Left lung (tissue), 10 donors: ENCODE data around the gene EDC4. TPM values are rescaled to one million over a fixed set of nuclear protein-coding genes. Genes with fewer than 3 reads are reported as not detected.
A peak's percentile ranks its signal among the peaks of the same experiment; 100 is the strongest.

Experiments used
- ATAC-seq: fragments of 200-7000 bp; cut with Tn5 transposase; one replicate; pipeline ENCODE4 v1.9.1; 2020; ENCODE audit warnings: moderate library complexity
- DNase-seq, 4 donors: peaks; one replicate each; pipeline ENCODE4 v3.0.0-alpha.2; 2013 to 2020
- H3K27ac ChIP-seq, 2 donors: fragments of 200-600 bp; sonication (generic) in 1 of 2; one replicate each; pipeline versions ENCODE4 v1.5.0 to v1.8.0; 2020 to 2021
- H3K27me3 ChIP-seq, 2 donors: fragments of 200-600 bp; sonication (generic) in 1 of 2; one replicate each; pipeline versions ENCODE4 v1.5.0 to v1.8.0; 2020 to 2021
- H3K36me3 ChIP-seq, 2 donors: fragments of 200-600 bp; sonication (generic) in 1 of 2; one replicate each; pipeline versions ENCODE4 v1.5.0 to v1.8.0; 2020 to 2021
- H3K4me1 ChIP-seq, 2 donors: fragments of 200-600 bp; one replicate each; pipeline ENCODE4 v1.8.0; 2021
- H3K4me3 ChIP-seq, 2 donors: fragments of 200-600 bp; sonication (generic) in 1 of 2; one replicate each; pipeline versions ENCODE4 v1.5.0 to v1.8.0; 2020 to 2021; ENCODE audit warnings: mild to moderate bottlenecking in 1 of 2
- H3K9me3 ChIP-seq, 2 donors: fragments of 200-600 bp; sonication (generic) in 1 of 2; one replicate each; pipeline versions ENCODE4 v1.5.0 to v1.8.0; 2020 to 2021
- intact Hi-C, 2 donors: fragments of 100-400 bp; cut with DNase I; formaldehyde crosslinking; loops; one replicate each; pipeline versions ENCODE4 v1.11.2 to v1.14.2; 2022
- polyA plus RNA-seq, 6 donors: library from polyadenylated mRNA; unstranded; fragments of 120-200 nt; gene quantifications; one replicate each; pipeline ENCODE4 v1.2.1, GENCODE V29; 2013; ENCODE audit not compliant: insufficient read length in 6 of 6
- total RNA-seq, 2 donors: library from RNA; stranded (reverse); fragmentation: NEBNext Ultra II Directional; extraction: Animal tissue kit (Norgen Biotek cat#: 25700); gene quantifications; one replicate each; pipeline ENCODE4 v1.2.1, GENCODE V29; 2021
- TF ChIP-seq, protein P1 (sequence below), 2 donors: fragments of 200-600 bp; sonication (generic) in 1 of 2; IDR thresholded peaks; one replicate each; pipeline versions ENCODE4 v1.5.0 to v1.8.0; 2021; ENCODE audit warnings: antibody characterized with exemption in 2 of 2
- donor health status: DM: no; HTN: yes; CAD: no.
- donor health status: DM: no; HTN: no; CAD: no.

The EDC4 gene
- total and polyA plus RNA-seq, 8 donors, result 47.9 to 94.4 (median 76.4) TPM

DNA sequence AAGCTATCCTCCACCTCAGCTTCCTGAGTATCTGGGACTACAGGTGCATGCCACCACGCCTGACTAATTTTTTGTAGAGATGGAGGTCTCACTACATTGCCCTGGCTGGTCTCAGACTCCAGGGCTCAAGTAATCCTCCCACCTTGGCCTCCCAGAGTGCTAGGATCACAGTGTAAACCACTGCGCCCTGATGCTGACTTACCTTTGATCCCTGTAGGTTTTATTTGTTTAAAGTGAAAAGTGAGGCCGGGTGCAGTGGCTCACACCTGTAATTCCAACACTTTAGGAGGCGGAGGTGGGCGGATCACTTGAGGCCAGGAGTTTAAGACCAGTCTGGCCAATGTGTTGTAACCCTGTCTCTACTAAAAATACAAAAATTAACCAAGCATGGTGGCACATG is 28.9 kb downstream of the EDC4 start:
- H3K4me1 ChIP-seq, result peaks cover 0 to 23% of the 10 kb centered on the region in 2 donors
- TF ChIP-seq, protein P1, sequence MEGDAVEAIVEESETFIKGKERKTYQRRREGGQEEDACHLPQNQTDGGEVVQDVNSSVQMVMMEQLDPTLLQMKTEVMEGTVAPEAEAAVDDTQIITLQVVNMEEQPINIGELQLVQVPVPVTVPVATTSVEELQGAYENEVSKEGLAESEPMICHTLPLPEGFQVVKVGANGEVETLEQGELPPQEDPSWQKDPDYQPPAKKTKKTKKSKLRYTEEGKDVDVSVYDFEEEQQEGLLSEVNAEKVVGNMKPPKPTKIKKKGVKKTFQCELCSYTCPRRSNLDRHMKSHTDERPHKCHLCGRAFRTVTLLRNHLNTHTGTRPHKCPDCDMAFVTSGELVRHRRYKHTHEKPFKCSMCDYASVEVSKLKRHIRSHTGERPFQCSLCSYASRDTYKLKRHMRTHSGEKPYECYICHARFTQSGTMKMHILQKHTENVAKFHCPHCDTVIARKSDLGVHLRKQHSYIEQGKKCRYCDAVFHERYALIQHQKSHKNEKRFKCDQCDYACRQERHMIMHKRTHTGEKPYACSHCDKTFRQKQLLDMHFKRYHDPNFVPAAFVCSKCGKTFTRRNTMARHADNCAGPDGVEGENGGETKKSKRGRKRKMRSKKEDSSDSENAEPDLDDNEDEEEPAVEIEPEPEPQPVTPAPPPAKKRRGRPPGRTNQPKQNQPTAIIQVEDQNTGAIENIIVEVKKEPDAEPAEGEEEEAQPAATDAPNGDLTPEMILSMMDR (IDR thresholded peaks at IDR 0.05), result no peak
- ATAC-seq, result no peak
- intact Hi-C loops, result no loop called here
- H3K36me3 ChIP-seq, result peaks cover 0 to 14% of the 10 kb centered on the region in 2 donors
- H3K4me3 ChIP-seq, result no peak overlapping the region
- H3K9me3 ChIP-seq, result no peaks in the 10 kb centered on the region
- DNase-seq, result no peak
- H3K27me3 ChIP-seq, result no peaks in the 10 kb centered on the region
- H3K27ac ChIP-seq, result no peak overlapping the region

DNA sequence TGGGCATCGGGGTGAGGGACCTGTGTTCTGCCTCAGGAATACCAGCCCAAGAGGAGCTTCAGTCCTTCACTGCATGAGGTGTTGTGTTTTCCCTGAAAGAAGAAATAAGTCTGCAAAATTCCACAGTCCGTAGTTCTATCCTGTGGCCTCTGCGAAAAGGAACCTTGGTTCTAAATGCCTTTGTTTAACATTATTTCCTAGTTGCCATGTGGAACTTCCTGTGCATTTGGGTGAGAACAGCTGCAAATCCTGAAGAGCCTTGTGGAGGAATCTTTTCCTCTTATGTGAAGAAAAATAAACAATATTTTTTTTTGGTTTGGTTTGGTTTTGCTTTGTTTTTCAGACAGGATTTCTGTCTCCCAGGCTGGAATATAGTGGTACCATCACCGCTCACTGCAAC is 30.0 kb downstream of the EDC4 start:
- H3K27me3 ChIP-seq, result no peaks in the 10 kb centered on the region
- H3K4me3 ChIP-seq, result no peak overlapping the region
- peaks cover 0 to 14% of the 10 kb centered on the region in 2 donors for H3K36me3 ChIP-seq
- H3K27ac ChIP-seq, result peak overlapping the region in 1 of 2 donors; percentile 13
- TF ChIP-seq, protein P1 (IDR thresholded peaks at IDR 0.05), result no peak
- ATAC-seq (no peak), DNase-seq (no peak)
- intact Hi-C loops, result no loop called here
- no peaks in the 10 kb centered on the region for H3K9me3 ChIP-seq
- H3K4me1 ChIP-seq, result peaks cover 0 to 14% of the 10 kb centered on the region in 2 donors

DNA sequence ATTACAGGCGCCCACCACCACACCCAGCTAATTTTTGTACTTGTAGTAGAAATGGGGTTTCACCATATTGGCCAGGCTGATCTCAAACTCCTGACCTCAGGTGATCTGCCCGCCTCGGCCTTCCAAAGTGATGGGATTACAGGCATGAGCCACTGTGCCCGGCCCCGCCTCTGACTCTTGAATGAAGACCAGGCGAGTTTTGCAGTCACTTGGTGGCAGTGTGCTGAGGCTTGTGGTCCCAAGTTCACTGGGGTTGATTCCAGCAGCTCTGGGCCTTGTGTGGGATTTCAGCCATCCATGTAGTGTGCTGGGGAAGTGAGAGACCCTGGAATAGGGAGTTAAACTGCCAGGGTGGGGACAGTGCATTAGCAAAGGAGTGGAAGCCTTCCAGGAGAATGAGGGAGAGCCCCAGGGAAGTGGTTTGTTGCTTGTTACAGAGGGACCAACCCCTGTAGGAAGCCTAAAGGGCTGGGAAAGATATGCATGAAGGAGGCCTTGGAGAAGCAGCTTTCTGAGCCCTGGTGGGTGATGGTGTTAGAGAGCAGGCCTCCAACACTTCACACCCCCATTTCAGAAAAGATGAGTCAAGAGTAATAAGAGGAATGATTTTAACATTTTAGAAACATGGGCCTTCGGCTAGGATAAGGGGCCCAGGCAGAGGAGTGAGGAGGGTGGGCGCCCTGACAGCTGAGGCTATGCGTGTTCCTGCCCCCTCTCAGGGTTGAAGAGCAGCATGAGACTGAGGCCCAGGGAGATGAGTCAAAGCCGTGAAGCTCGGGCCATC is 34.7 kb downstream of the EDC4 start:
- no peak overlapping the region for H3K4me3 ChIP-seq
- H3K9me3 ChIP-seq, result no peaks in the 10 kb centered on the region
- ATAC-seq, result no peak
- TF ChIP-seq, protein P1 (IDR thresholded peaks at IDR 0.05), result no peak
- H3K27me3 ChIP-seq, result no peaks in the 10 kb centered on the region
- H3K36me3 ChIP-seq, result peaks cover 0 to 48% of the 10 kb centered on the region in 2 donors
- peaks cover 0 to 5% of the 10 kb centered on the region in 2 donors for H3K4me1 ChIP-seq
- intact Hi-C loops, result no loop called here
- no peak for DNase-seq
- H3K27ac ChIP-seq, result no peak overlapping the region

DNA sequence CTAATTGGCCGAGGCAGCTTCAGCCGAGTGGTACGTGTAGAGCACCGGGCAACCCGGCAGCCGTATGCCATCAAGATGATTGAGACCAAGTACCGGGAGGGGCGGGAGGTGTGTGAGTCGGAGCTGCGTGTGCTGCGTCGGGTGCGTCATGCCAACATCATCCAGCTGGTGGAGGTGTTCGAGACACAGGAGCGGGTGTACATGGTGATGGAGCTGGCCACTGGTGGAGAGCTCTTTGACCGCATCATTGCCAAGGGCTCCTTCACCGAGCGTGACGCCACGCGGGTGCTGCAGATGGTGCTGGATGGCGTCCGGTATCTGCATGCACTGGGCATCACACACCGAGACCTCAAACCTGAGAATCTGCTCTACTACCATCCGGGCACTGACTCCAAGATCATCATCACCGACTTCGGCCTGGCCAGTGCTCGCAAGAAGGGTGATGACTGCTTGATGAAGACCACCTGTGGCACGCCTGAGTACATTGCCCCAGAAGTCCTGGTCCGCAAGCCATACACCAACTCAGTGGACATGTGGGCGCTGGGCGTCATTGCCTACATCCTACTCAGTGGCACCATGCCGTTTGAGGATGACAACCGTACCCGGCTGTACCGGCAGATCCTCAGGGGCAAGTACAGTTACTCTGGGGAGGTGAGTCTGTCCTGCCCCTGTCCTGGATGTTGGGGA is 36.3 kb downstream of the EDC4 start:
- ATAC-seq (no peak), DNase-seq (no peak)
- no peaks in the 10 kb centered on the region for H3K27me3 ChIP-seq
- TF ChIP-seq, protein P1 (IDR thresholded peaks at IDR 0.05), result no peak
- peaks cover 0 to 39% of the 10 kb centered on the region in 2 donors for H3K36me3 ChIP-seq
- no peak overlapping the region for H3K27ac ChIP-seq
- no peaks in the 10 kb centered on the region for H3K9me3 ChIP-seq
- no peak overlapping the region for H3K4me3 ChIP-seq
- intact Hi-C loops, result no loop called here
- H3K4me1 ChIP-seq, result no peaks in the 10 kb centered on the region

DNA sequence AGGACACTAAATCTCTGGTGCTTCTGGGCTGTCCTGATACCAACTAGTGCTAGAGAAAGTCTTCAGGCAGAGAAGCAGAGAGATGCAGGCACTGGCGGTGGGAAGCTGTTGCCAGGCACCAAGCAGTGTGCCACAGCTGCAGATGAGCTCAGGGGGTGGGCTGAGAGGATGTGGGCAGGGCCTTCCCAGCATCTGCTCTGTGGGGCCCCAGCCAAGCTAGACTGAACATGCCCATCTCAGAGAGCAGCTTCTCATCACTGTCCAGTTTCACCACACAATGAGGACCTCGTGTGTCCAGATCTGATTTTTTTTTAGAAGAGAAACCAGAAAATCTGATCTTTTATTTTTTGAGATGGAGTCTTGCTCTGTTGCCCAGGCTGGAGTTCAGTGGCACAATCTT is 37.3 kb downstream of the EDC4 start:
- TF ChIP-seq, protein P1 (IDR thresholded peaks at IDR 0.05), result no peak
- Histone ChIP-seq H3K9me3 (no peaks in the 10 kb centered on the region), H3K27me3 (no peaks in the 10 kb centered on the region), H3K27ac (no peak overlapping the region), H3K4me3 (no peak overlapping the region), H3K4me1 (no peaks in the 10 kb centered on the region), H3K36me3 (peaks cover 0 to 42% of the 10 kb centered on the region in 2 donors)
- no peak for DNase-seq
- intact Hi-C loops, result no loop called here
- peak; percentile 26 for ATAC-seq
